HG02973 (cell line): Measurements from ENCODE around the gene CCDC78.
"Not testable (repeated sequence)": the region's sequence is repeated elsewhere in the genome, so short reads cannot be mapped to it uniquely, and the experiment has no call there.

Experiments
- ATAC-seq: cut with Tn5 transposase; IDR thresholded peaks from one replicate; pipeline ENCODE4 v1.9.1; 2021; ENCODE audit warnings: moderate library complexity; ENCODE audit not compliant: unreplicated experiment

The CCDC78 gene

DNA sequence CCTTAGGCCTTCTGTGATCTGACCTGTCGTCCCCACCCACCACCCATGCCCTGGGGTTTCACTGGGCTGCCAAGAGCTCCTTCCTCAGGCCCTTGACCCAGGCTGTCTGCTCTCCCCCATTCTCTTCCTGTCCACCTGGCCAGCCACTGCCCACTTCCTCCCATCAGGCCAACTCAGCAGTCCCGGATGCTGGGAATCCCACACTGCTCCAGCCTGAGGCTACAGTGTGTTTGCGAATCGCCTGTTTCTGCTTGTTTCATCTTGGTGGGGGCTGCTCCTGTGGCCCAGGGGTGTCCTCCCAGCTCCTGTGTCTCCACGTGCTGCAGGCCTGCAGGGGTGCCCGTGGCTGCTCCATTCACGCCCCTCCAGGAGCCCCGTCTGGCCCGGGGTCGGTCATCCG lies 12.2 kb downstream of the CCDC78 start:
- ATAC-seq: no peak

DNA sequence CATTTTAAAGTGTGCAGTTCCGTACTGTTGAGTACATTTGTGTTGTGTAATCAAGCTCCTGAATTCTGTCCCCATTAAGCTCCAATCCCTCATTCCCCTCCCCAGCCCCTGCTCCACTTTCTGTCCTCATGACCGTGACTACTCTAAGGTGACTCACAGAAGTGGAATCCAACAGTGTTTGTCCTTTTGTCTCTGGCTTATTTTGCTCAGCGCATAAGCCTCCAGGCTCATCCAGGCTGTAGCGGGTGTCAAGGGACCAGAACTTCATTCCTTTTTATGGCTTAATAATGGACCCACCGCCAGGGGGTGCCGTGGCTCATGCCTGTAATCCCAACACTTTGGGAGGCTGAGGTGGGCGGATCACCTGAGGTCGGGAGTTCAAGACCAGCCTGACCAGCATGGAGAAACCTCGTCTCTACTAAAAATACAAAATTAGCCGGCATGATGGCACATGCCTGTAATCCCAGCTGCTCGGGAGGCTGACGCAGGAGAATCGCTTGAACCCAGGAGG lies 13.4 kb downstream of the CCDC78 start:
- ATAC-seq: not testable (repeated sequence)

DNA sequence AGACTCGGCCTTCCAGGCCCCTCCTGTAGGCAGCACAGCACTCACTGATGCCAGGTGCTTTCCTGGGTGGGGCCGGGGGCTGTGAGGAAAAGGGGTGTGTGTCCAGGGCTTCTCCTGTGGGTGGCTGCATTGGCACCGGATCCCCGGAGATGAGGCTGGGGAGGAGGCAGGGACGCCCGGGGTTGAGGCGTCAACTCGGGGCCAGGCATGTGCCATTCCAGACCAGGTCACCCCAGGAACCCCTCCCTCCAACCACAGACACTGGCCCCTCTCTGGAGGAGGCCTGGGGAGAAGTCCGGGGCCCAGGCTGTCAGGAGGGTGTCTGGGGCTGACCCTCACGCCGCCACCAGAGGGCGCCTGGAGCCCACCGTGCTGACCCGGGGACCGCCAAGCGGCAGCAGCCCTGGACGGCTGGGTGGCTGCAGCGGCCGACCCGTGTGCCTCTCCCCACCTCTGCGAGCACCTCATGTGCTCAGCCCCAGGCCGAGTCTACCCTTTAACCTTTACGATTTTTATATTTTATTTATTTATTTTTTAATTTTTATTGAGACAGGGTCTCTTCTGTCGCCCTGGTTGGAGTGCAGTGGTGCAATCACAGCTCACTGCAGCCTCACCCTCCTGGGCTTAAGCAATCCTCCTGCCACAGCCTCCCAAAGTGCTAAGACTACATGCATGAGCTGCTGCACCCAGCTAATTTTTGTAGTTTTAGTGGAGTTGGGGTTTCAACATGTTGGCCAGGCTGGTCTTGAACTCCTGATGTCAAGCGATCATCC lies 14.5 kb downstream of the CCDC78 start:
- ATAC-seq: no peak

DNA sequence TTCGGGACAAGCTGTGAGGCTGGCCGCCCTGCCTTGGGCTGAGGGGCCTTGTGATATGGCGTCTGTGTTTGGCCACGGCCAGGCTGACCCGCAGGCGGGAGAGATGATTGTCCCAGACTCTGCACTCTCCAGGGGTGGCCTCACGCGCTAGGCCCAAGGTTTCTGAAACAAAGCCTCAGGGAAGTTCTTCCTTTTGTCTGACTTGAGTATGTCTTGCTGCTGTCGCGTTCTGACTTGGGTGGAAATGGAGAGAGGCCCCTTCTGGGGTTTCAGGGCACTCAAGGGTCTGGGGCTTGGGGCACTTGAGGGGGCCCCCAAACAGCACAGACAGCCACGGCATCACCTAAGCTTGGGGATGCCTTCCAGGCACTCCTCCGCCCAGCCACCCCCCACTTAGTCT lies 15.2 kb downstream of the CCDC78 start:
- no peak for ATAC-seq

DNA sequence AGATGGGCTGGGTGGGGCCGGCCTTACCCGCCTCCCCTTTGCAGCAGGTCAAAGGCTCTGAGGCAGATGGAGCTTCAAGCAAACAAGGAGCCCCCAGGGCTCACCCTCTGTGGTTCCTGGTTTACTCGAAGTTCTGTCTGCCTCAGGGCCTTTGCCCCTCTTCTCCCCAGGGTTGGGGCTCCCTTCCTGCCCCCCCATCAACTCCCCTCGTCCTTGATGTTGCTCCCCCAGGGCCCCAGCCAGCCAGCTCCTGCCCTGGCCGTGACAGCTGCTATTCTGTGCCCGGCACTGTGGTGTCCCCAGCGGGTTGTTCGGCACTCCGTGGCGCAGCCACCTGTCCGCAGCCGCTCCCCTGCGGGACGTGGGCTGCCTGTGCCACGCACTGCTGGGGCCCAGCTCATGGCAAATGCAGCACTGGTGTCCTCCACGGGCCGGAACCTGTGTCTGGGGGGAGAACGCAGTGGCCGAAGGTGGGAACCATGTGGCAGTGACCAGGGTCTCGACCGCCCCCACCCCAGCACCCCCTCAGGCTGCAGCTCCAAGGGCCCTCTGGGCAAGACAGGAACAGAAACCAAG lies 15.7 kb downstream of the CCDC78 start:
- no peak for ATAC-seq

DNA sequence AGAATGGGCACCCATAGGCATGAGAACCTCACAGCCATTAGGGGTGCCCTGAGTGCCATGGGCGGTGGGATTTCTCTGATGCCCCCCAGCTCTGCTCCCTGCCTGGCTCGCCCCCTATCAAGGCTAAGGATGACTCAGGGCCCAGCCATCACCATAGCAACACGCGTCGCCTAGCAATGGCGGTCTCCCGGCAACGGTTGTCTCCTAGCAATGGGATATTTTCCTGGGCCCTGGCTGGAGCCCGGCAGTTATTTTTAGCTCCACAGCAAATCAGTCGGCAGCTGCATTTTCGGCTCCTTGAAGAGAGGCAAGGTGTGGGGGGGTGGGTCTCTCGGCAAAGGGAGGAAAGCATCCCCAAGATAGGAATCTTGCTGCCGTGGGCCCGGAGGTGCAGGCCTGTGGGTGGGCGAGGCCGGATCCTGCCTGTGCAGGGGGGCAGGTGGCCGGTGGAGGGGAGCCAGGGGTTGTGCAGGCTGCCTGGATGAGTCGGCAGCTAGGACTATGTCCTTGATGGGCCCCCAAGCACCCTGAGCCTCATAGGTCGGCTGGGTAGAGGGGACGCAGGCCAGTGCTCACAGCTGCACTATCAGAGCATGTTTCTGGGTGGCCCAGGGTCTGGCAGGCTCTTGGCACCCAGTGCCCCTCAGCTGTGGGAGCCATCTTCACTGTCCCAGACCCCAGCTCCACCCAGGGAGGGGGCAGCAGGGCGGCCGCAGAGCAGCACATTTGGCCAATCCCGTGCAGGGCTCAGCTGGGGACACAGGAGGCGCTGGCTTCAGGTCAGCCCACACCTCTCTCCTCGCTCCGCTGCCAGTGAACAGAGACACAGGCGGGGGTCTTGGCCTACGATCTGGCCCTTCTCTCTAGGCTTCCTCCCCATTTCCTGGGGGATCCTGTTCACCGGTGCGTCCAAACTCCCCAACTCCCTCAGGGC lies 16.4 kb downstream of the CCDC78 start:
- no peak for ATAC-seq

DNA sequence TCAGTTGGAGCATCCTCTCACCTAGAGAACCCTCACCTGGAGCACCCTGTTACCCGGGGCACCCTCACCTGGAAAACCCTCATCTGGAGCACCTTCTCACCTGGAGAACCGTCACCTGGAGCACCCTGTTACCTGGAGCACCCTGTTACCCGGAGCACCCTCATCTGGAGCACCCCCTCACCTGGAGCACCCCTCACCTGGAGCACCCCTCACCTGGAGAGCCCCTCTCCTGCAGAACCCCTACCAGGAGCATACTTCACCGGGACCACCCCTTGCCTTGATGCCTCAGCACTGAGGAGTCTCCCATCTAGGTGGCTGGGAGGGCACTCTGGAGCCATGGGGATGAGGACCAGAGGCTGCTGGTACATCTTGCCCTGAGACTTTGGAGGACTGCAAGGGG lies 17.3 kb downstream of the CCDC78 start:
- ATAC-seq: no peak

DNA sequence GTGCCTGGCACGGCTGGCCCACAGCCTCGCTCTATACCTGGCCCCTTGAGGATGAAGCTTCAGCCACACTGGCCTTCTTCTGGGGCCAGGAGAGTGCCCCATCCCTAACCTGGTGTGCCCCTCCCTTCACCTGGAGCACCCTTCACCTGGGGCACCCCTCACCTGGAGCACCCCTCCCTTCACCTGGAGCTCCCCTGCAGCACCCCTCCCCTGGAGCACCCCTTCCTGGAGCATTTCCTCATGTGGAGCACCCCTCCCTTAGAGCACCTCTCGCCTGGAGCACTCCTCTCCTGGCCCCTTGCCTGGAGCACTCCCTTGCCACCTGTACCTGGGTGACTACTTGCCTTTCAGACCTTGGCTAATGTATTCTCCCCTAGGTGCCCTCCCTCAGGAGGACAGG lies 18.2 kb downstream of the CCDC78 start:
- ATAC-seq: no peak

DNA sequence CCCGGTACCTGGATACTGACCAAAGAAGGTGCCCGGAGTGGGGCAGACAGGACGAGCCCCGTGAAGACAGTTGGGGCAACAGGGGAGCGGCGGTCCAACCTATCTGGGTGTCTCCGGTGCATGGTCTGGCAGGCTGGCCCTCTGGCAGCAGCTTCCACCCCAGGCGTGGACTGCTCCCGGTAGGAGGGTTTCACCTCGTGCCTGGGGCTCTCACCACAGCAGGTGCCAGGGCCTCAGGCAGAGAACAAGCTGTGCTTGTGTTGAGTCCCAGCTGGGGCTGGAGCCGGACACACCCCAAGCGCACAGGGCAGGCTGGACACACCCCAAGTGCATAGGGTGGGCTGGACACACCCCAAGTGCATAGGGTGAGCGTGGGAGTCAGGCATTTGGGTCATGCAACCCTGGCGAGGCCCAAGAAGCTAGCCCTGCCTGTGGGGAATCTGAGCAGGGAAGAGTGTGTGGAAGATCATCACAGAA lies 19.1 kb downstream of the CCDC78 start:
- ATAC-seq: no peak

DNA sequence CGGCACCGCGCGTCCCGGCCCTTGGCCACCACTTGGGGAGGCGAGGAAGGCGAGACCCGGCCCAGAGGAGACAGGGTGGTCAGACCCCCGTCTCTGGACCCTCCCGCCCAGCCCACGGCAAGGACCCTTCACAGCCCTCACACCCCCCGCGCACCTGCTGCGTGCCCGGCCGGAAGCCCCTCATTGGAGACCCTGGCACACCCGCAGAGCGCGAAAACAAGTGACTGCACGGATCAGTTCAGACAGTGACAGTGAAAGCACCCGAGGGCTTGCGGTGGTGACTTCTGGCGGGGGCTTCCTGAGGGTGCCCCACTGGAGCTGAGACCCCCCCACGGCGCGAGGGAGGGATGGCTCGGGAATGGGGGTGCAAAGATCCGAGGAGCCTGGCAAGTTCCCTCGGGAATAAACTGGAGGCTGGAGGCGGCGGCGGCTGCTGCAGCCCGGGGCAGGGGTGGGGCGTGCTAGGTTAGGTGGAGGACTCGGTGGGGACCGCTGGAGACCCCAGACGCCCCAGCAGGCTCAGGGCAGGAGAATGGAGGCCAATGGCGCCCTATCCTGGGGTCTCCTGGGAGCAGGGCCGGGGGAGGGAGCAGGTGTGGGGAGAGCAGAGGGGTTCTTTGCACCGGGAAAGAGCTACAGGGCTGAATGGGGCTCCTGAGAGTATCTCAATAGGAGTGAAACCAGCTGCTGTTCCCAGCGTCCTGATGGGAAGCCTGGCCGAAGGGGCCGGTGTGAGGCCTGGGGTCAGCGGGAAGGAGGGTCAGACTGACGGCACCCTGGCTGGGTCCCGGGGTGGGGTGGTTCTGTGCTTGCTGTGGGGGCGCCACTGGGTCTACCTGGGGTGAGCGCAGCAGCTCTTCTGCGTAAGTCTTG lies 19.8 kb downstream of the CCDC78 start:
- ATAC-seq: no peak

DNA sequence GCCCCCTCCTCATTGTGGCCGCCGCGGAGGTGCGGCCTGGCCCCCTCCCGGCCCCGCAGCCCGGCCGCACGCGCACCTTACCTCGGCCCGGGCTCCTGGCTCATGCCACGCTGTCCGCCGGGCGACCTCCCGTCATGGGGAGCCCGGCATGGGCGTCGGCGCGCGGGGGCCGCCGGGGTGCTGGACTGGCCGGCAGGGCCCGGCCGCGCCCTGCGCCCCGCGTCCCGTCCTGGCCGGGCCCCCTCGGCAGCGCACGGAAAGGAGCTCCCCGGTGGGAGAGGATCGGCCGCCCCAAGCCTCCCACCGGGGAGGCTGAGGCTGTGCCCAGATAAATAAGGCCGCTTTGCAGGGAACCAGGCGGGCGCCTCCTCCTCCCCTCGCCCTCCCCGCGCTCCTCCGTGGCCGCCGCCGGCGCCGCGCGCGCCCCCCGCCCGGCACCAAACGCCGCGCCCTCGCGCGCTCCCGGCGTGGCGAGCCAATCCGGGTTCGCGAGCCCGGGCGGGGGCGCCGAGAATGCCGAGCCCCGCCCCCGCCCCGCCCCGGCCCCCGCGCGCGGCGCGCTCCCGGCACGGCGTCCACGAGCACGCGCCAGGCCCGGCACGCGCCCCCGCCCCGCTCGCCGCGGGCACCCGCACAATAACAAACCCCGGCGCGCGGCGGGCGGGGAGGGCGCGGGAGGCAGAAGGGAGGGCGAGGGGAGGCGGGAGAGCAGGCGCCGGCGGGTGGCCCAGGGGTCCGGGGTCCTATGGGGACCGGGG lies 20.6 kb downstream of the CCDC78 start, which contains the start of gene FBXL16:
Gene FBXL16, minus strand, starts transcription at position 371 of the 758 bp plus-strand sequence. CDS start 8,396 bp downstream, outside the sequence.
- no peak for ATAC-seq

DNA sequence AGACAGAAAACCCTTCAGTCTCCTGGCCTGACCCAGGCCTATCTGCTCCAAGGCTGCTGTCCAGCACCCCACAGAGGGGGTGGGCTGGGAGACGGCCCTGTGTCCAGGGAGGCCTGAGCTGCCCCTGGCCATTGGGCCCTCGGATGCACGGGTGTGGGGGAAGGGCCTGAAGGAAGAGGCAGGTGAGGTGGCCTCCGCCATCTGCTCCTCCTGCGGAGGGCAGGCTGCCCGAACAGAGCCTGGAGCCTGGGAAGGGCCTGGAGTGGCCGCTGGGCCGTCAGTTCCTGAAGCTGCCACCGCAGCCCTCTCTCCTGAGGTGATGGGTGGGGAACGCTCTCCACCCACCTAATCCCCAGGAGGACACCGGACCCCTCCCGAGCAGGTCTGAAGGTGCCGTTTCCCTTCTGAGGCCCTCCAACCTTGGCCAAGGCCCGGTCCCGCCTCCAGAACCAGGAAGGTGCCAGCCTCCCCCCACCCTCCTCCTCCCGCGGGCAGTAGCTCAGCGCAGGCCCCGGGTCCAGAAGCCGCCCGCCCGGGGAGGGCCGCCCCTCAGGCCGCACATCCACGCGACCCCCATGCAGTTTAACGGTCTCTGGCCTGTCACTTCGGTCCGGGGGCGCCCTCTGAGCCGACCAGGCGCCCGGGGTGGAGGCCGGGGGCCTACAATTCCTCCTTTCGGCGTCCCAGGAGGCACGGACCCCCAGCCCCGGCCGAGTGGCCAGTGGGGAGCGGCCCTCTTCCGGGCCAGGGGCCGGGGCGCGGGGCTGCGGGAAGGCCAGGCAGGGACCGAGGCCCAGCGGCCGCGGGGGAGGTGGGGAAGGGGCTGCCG lies 21.5 kb downstream of the CCDC78 start:
- ATAC-seq: no peak

DNA sequence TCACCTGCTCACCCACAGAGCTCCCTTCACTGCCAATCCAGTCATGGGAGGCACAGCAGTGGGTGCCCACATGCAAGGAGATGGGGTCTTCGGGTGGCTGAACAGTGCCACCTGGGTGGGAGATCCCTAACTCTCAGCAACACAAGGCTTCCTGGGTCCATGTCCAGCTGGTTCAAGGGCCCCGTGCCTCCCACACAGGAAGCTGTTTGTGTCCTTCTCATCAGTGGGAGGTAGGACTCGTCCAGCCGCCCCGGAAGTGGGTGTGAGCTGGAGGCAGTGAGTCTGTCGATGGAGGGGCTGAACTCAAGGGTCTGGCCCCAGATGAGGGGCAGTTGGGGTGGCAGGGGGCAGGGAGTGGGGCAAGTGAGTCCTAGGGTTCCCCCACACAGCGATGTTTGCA lies 22.2 kb downstream of the CCDC78 start:
- ATAC-seq: no peak

DNA sequence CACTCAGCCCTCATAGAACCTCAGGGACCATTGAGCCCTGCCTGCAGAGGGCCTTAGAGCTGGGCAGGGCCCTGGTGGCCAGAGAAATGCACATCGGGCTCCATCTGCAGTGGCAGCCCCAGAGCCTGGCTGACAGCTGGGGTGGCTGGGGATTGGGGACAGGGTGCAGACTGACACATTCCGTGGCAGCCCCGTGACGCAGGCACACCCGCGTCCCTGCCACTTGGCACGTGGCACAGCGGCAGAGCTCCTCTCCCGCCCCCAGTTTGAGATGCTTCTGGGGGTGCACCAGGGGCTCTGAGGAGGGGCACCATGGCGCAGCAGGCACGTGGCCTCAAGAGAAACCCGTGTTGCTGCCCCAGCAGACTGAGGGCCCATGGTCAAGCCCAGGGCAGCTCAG lies 22.8 kb downstream of the CCDC78 start:
- ATAC-seq: no peak

DNA sequence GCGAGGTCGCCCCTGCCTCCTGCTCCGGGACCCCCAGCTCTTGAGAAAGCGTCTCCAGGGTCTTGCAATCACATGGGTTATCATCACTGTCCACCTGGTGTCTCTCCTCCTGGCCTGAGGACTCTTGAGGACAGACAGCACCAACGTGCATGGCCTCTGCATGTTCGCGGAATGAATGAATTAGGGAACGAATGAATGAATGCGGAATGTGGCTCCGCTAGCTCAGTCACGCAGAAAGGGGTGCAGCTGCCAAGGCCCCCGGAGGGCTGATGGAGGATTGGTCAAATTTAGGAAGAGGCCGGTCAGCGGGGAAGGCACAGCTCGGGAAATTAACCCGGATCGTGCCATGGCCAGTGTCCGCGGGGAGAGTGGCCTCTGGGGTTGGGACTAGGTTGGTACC lies 23.9 kb downstream of the CCDC78 start:
- ATAC-seq: no peak

DNA sequence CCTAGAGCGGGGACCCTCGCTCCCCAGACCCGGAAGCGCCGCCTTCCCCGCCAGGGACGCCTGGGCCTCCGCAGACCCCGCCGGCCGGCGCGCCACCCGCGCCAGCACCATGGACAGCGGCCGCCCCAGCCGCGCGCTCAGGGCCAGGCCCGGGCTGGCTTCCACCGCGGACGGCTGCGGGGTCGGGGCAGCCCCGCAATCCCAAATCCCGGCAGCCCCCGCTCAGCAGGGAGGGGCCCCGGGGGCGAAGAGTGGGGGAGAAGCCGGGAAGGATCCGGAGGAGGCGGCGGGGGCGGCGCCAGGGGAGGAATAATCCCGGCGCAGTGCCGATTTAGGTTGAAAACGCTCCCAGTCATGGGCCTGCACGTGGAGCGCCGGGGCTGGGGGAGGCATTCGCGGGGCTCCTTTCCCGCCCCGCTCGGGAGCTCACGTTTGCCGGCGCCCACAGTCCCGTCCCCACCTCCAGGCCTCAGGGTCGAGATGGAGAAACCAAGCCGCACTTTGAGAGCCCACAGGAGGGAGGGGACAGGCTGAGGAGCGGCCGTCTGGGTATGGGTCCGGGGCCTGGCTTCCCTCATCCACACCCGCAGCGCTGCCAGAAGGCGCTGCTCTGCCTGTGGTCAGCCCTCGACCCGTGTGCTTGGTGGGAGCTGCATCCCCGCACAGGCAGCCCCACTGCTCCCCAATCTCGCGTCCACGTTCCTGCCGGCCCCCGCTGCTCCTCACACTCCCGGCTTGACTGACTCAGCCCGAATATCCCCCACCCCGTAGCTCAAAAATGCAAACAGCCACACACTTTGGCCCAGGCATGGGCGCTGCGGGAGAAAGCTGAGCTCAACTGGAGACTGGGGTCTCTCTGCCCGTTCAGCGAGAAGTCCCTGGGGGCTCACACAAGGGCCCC lies 25.3 kb downstream of the CCDC78 start:
- ATAC-seq: no peak

DNA sequence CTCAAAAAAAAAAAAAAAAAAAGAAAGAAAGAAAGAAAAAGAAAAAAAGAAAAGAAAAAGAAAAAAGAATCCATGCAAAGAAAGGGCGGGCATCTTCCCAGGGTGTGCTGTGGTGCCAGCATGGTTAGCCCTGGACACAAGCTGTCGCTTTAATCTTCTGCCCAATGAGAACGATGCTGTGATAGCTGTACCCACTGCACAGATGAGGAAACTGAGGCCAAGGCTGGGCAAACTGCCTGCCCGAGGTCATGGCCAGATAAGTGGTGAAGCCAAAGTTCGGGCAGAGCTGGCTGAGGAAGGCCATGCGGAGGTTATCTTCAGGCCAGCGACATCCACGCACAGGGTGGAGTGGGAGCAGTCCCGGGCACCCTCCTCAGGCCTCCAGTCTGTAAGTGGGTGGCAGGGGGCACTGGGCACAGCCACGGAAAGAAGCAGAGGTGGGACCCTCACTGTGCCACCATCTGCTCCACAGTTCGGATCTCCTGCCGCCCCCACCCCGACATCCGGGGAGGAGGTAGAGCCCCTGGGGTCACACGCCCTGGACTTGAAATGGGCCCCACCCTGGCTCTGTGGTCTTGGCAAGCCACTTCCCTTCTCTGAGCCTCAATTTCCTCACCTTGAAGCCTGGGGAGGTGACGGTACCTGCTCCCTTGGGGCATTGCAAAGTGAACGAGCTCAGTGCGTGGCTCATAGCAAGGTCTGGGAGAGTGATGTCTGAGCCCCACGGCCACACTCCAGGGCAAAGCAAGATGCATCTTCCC lies 27.2 kb downstream of the CCDC78 start:
- no peak for ATAC-seq
